Activated CD4-positive, alpha-beta memory T cell treated with anti-CD3 and anti-CD28 coated beads, Interleukin-2, amount 10 ng/mL, durations not matched to agents 7 days and 5 days (primary cell): Measurements from ENCODE around the gene RRAGC. TPM values are rescaled to one million over a fixed set of nuclear protein-coding genes. Genes with fewer than 3 reads are reported as not detected.

Experiments used
- total RNA-seq, 2 experiments: library from RNA; stranded (reverse); gene quantifications; one replicate each; pipeline ENCODE4 v1.2.3, GENCODE V29; 2021

RRAGC gene
- total RNA-seq, 2 experiments from 2014 or later = 20.6 to 21.0 TPM

Other genes with a start within 250 kb of the RRAGC start
- 10 to 100 TPM; 55.3 to 60.7 TPM for gene MYCBP, start 13.6 kb upstream of the RRAGC start, total RNA-seq
- gene GJA9, start 21.8 kb upstream of the RRAGC start, total RNA-seq = not detected
- gene RHBDL2, start 82.1 kb upstream of the RRAGC start, total RNA-seq = not detected
- gene AKIRIN1, start 131.5 kb upstream of the RRAGC start, total RNA-seq = 10 to 100 TPM; 68.8 to 72.5 TPM
- gene NDUFS5, start 166.6 kb upstream of the RRAGC start, total RNA-seq = 100 to 1,000 TPM; 148 to 153 TPM